ENCODE data around the gene AHRR. TPM values are rescaled to one million over a fixed set of nuclear protein-coding genes. Genes with fewer than 3 reads are reported as not detected.

AHRR gene
- total RNA-seq, 2 experiments from 2014 or later, result 28.3 to 34.9 TPM

GRCh38 chr5:329121-329735 is 7.7 kb downstream of the AHRR start:
- POLR2A ChIA-PET, result no interaction called here
- DNase-seq, result no peak
- CTCF ChIA-PET, result no interaction called here
- Mint-ChIP-seq H3K27ac (no peak overlapping the region), H3K36me3 (ENCODE audit: low read depth) (peaks cover 52% of the 10 kb centered on the region), H3K9me3 (no peaks in the 10 kb centered on the region), H3K27me3 (no peaks in the 10 kb centered on the region), H3K4me3 (no peak overlapping the region), H3K4me1 (peaks cover 73% of the 10 kb centered on the region)

- Mint-ChIP-seq H3K4me3 (no peak overlapping the region), H3K27ac (no peak overlapping the region), H3K4me1 (peaks cover 77% of the 10 kb centered on the region), H3K27me3 (no peaks in the 10 kb centered on the region), H3K9me3 (no peaks in the 10 kb centered on the region), H3K36me3 (ENCODE audit: low read depth) (peaks cover 52% of the 10 kb centered on the region)
- ChIA-PET POLR2A (no interaction called here), CTCF (interaction anchor here (1.2 kb wide), 1 partner anchor 8 kb away, joined by 4 read pairs; the partner anchor contains the start of gene AHRR)
- no peak for DNase-seq
These were observed 8.3 kb downstream of the AHRR start for GRCh38 chr5:329768-330167.

- Mint-ChIP-seq H3K27ac (peak overlapping the region; percentile 86), H3K4me1 (peaks cover 86% of the 10 kb centered on the region), H3K4me3 (peak overlapping the region; percentile 54), H3K9me3 (no peaks in the 10 kb centered on the region), H3K27me3 (no peaks in the 10 kb centered on the region), H3K36me3 (ENCODE audit: low read depth) (peaks cover 44% of the 10 kb centered on the region)
- ChIA-PET POLR2A (interaction anchor here (0.7 kb wide), 1 partner anchor 62 kb away, joined by 5 read pairs; no protein-coding TSS in a partner anchor), CTCF (interaction anchor here (0.9 to 1.2 kb wide), 2 partner anchors 12 to 17 kb away, joined by 3 to 4 read pairs; partner anchors contain the start of gene AHRR)
- DNase-seq, result peak; percentile 68
These were observed 11.3 kb downstream of the AHRR start for GRCh38 chr5:332843-333242.

- Mint-ChIP-seq H3K27ac (peak overlapping the region; percentile 86), H3K4me3 (peak overlapping the region; percentile 54), H3K9me3 (no peaks in the 10 kb centered on the region), H3K4me1 (peaks cover 85% of the 10 kb centered on the region), H3K36me3 (ENCODE audit: low read depth) (peaks cover 41% of the 10 kb centered on the region), H3K27me3 (no peaks in the 10 kb centered on the region)
- no peak for DNase-seq
- ChIA-PET CTCF (no interaction called here), POLR2A (no interaction called here)
These were observed 12.4 kb downstream of the AHRR start for GRCh38 chr5:333945-334344.

- H3K9me3 Mint-ChIP-seq, result peaks cover 3% of the 10 kb centered on the region
- no peak for DNase-seq
- H3K4me1 Mint-ChIP-seq, result peaks cover 82% of the 10 kb centered on the region
- H3K4me3 Mint-ChIP-seq, result peak overlapping the region; percentile 54
- H3K27ac Mint-ChIP-seq, result peak overlapping the region; percentile 86
- H3K36me3 Mint-ChIP-seq (ENCODE audit: low read depth), result peaks cover 45% of the 10 kb centered on the region
- H3K27me3 Mint-ChIP-seq, result no peaks in the 10 kb centered on the region
- CTCF ChIA-PET, result interaction anchor here (0.7 to 1.7 kb wide), 5 partner anchors 11 to 111 kb away, joined by 3 to 5 read pairs (median 4); no protein-coding TSS in a partner anchor
- POLR2A ChIA-PET, result no interaction called here
These were observed 13.6 kb downstream of the AHRR start for GRCh38 chr5:334903-335739.

GRCh38 chr5:335740-336038 is 14.2 kb downstream of the AHRR start:
- no peaks in the 10 kb centered on the region for H3K27me3 Mint-ChIP-seq
- ChIA-PET POLR2A (no interaction called here), CTCF (interaction anchor here (0.7 to 1.7 kb wide), 5 partner anchors 10 to 111 kb away, joined by 3 to 5 read pairs (median 4); no protein-coding TSS in a partner anchor)
- peak overlapping the region; percentile 86 for H3K27ac Mint-ChIP-seq
- DNase-seq, result no peak
- H3K9me3 Mint-ChIP-seq, result peaks cover 5% of the 10 kb centered on the region
- peaks cover 42% of the 10 kb centered on the region for H3K36me3 Mint-ChIP-seq (ENCODE audit: low read depth)
- H3K4me1 Mint-ChIP-seq, result peaks cover 81% of the 10 kb centered on the region
- H3K4me3 Mint-ChIP-seq, result peak overlapping the region; percentile 11

GRCh38 chr5:337563-338130 is 16.1 kb downstream of the AHRR start:
- peaks cover 5% of the 10 kb centered on the region for H3K9me3 Mint-ChIP-seq
- no peaks in the 10 kb centered on the region for H3K27me3 Mint-ChIP-seq
- H3K27ac Mint-ChIP-seq, result no peak overlapping the region
- H3K4me1 Mint-ChIP-seq, result peaks cover 84% of the 10 kb centered on the region
- H3K36me3 Mint-ChIP-seq (ENCODE audit: low read depth), result peaks cover 45% of the 10 kb centered on the region
- CTCF ChIA-PET, result interaction anchor here (1.0 to 2.5 kb wide), 4 partner anchors 12 to 110 kb away, joined by 3 to 8 read pairs (median 5); partner anchors contain the start of gene AHRR
- H3K4me3 Mint-ChIP-seq, result no peak overlapping the region
- no peak for DNase-seq
- POLR2A ChIA-PET, result no interaction called here

- no peak for DNase-seq
- Mint-ChIP-seq H3K9me3 (peaks cover 5% of the 10 kb centered on the region), H3K27me3 (no peaks in the 10 kb centered on the region), H3K27ac (peak overlapping the region; percentile 83), H3K36me3 (ENCODE audit: low read depth) (peaks cover 47% of the 10 kb centered on the region), H3K4me1 (peaks cover 68% of the 10 kb centered on the region), H3K4me3 (peak overlapping the region; percentile 65)
- ChIA-PET POLR2A (no interaction called here), CTCF (interaction anchor here (1.4 kb wide), 1 partner anchor 21 kb away, joined by 4 read pairs; no protein-coding TSS in a partner anchor)
These were observed 21.3 kb downstream of the AHRR start for GRCh38 chr5:342501-343460.

- Mint-ChIP-seq H3K9me3 (peaks cover 5% of the 10 kb centered on the region), H3K27me3 (no peaks in the 10 kb centered on the region), H3K36me3 (ENCODE audit: low read depth) (peaks cover 48% of the 10 kb centered on the region), H3K4me3 (peak overlapping the region; percentile 76), H3K4me1 (peaks cover 66% of the 10 kb centered on the region), H3K27ac (peak overlapping the region; percentile 94)
- POLR2A ChIA-PET, result no interaction called here
- CTCF ChIA-PET, result interaction anchor here (0.6 to 1.0 kb wide), 2 partner anchors 12 to 82 kb away, joined by 3 read pairs; no protein-coding TSS in a partner anchor
- DNase-seq, result peak; percentile 57
These were observed 22.2 kb downstream of the AHRR start for GRCh38 chr5:343461-344401.

- H3K9me3 Mint-ChIP-seq, result peaks cover 5% of the 10 kb centered on the region
- H3K4me1 Mint-ChIP-seq, result peaks cover 61% of the 10 kb centered on the region
- CTCF ChIA-PET, result interaction anchor here (1.0 kb wide), 1 partner anchor 81 kb away, joined by 3 read pairs; no protein-coding TSS in a partner anchor
These were observed 23.2 kb downstream of the AHRR start for GRCh38 chr5:344668-345067.

More at GRCh38 chr5:344668-345067, 23.2 kb downstream of the AHRR start:
- H3K4me3 Mint-ChIP-seq, result peak overlapping the region; percentile 43
- POLR2A ChIA-PET, result no interaction called here
- DNase-seq, result no peak
- H3K27me3 Mint-ChIP-seq, result no peaks in the 10 kb centered on the region
- H3K36me3 Mint-ChIP-seq (ENCODE audit: low read depth), result peaks cover 47% of the 10 kb centered on the region
- peak overlapping the region; percentile 75 for H3K27ac Mint-ChIP-seq
